Activated CD4-positive, alpha-beta T cell treated with anti-CD3 and anti-CD28 coated beads for 36 hours (primary cell): ENCODE measurements around the gene LSAMP. TPM values are rescaled to one million over a fixed set of nuclear protein-coding genes. Genes with fewer than 3 reads are reported as not detected.

Source experiments
- ATAC-seq: fragments of 200-7000 bp; cut with Tn5 transposase; one replicate; pipeline ENCODE4 v1.10.0; 2021; ENCODE audit warnings: mild to moderate bottlenecking, moderate library complexity
- CTCF ChIA-PET: fragments of 350-600 bp; sonication (Branson Sonifier 250); formaldehyde crosslinking; loops from one replicate; lab custom pipeline; 2021; ENCODE audit warnings: antibody characterized with exemption; lab: Charles Lee
- POLR2A ChIA-PET: fragments of 350-600 bp; sonication (Branson Sonifier 250); formaldehyde crosslinking; loops from one replicate; lab custom pipeline; 2021; ENCODE audit warnings: antibody characterized with exemption, inconsistent platforms; lab: Charles Lee
- DNase-seq: peaks from one replicate; pipeline ENCODE4 v3.0.0-alpha.2; 2020
- H3K27ac Mint-ChIP-seq: one replicate; pipeline ENCODE4 v1.8.0; 2021; ENCODE audit warnings: mixed read lengths
- H3K27me3 Mint-ChIP-seq: one replicate; pipeline ENCODE4 v1.8.0; 2021; ENCODE audit warnings: mixed read lengths
- H3K36me3 Mint-ChIP-seq: one replicate; pipeline ENCODE4 v1.8.0; 2021; ENCODE audit warnings: low read depth, mixed read lengths
- H3K4me1 Mint-ChIP-seq: one replicate; pipeline ENCODE4 v1.8.0; 2021; ENCODE audit warnings: mixed read lengths
- H3K4me3 Mint-ChIP-seq: one replicate; pipeline ENCODE4 v1.8.0; 2021; ENCODE audit warnings: mild to moderate bottlenecking, moderate library complexity, mixed read lengths
- H3K9me3 Mint-ChIP-seq: one replicate; pipeline ENCODE4 v1.8.0; 2021; ENCODE audit warnings: low read depth, mixed read lengths
- intact Hi-C, 2 experiments: fragments of 100-400 bp; cut with DNase I in 1 of 2; cut with micrococcal nuclease in 1 of 2; formaldehyde crosslinking; loops; one replicate each; pipeline versions ENCODE4 v1.14.2 to v1.15.1; 2022 to 2024; cut with DNase I, micrococcal nuclease
- total RNA-seq, 2 experiments: library from RNA; stranded (reverse); gene quantifications; one replicate each; pipeline ENCODE4 v1.2.3, GENCODE V29; 2021

LSAMP gene
- total RNA-seq, 2 experiments from 2014 or later: not detected

GRCh38 chr3:116348216-116348615 is 97.1 kb downstream of the LSAMP start:
- intact Hi-C loops: no loop called here
- ATAC-seq (no peak), DNase-seq (no peak)
- no peaks in the 10 kb centered on the region for H3K27me3 Mint-ChIP-seq
- POLR2A ChIA-PET: no interaction called here
- H3K4me1 Mint-ChIP-seq: no peaks in the 10 kb centered on the region
- no peaks in the 10 kb centered on the region for H3K36me3 Mint-ChIP-seq
- H3K4me3 Mint-ChIP-seq: no peak overlapping the region
- CTCF ChIA-PET: no interaction called here
- H3K27ac Mint-ChIP-seq: no peak overlapping the region
- no peaks in the 10 kb centered on the region for H3K9me3 Mint-ChIP-seq

GRCh38 chr3:116342499-116342898 is 102.8 kb downstream of the LSAMP start:
- Mint-ChIP-seq H3K27ac (no peak overlapping the region), H3K4me3 (no peak overlapping the region), H3K36me3 (no peaks in the 10 kb centered on the region), H3K4me1 (no peaks in the 10 kb centered on the region), H3K9me3 (no peaks in the 10 kb centered on the region), H3K27me3 (no peaks in the 10 kb centered on the region)
- DNase-seq: no peak
- intact Hi-C loops: no loop called here
- POLR2A ChIA-PET: no interaction called here
- CTCF ChIA-PET: no interaction called here
- ATAC-seq: no peak

GRCh38 chr3:116341899-116342298 is 103.4 kb downstream of the LSAMP start:
- intact Hi-C loops: no loop called here
- Mint-ChIP-seq H3K9me3 (peaks cover under 1% of the 10 kb centered on the region), H3K36me3 (no peaks in the 10 kb centered on the region), H3K4me1 (no peaks in the 10 kb centered on the region), H3K4me3 (no peak overlapping the region), H3K27ac (no peak overlapping the region), H3K27me3 (no peaks in the 10 kb centered on the region)
- POLR2A ChIA-PET: no interaction called here
- DNase-seq (no peak), ATAC-seq (no peak)
- CTCF ChIA-PET: no interaction called here

GRCh38 chr3:116341381-116341780 is 103.9 kb downstream of the LSAMP start:
- H3K4me1 Mint-ChIP-seq: no peaks in the 10 kb centered on the region
- intact Hi-C loops: no loop called here
- CTCF ChIA-PET: no interaction called here
- POLR2A ChIA-PET: no interaction called here
- no peaks in the 10 kb centered on the region for H3K27me3 Mint-ChIP-seq
- ATAC-seq (no peak), DNase-seq (no peak)
- no peak overlapping the region for H3K27ac Mint-ChIP-seq
- H3K9me3 Mint-ChIP-seq: peaks cover 1% of the 10 kb centered on the region
- no peak overlapping the region for H3K4me3 Mint-ChIP-seq
- H3K36me3 Mint-ChIP-seq: no peaks in the 10 kb centered on the region

- Mint-ChIP-seq H3K27me3 (no peaks in the 10 kb centered on the region), H3K9me3 (peaks cover 1% of the 10 kb centered on the region), H3K4me3 (no peak overlapping the region), H3K36me3 (no peaks in the 10 kb centered on the region), H3K4me1 (no peaks in the 10 kb centered on the region), H3K27ac (no peak overlapping the region)
- intact Hi-C loops: no loop called here
- CTCF ChIA-PET: no interaction called here
- POLR2A ChIA-PET: no interaction called here
- DNase-seq (no peak), ATAC-seq (no peak)
Observed at GRCh38 chr3:116340680-116341216, 104.5 kb downstream of the LSAMP start.

GRCh38 chr3:116339441-116340028 is 105.8 kb downstream of the LSAMP start:
- intact Hi-C loops: no loop called here
- Mint-ChIP-seq H3K4me1 (no peaks in the 10 kb centered on the region), H3K36me3 (no peaks in the 10 kb centered on the region), H3K27me3 (no peaks in the 10 kb centered on the region), H3K27ac (no peak overlapping the region), H3K4me3 (no peak overlapping the region), H3K9me3 (peaks cover 1% of the 10 kb centered on the region)
- no peak for ATAC-seq
- ChIA-PET CTCF (no interaction called here), POLR2A (no interaction called here)
- DNase-seq: no peak

- Mint-ChIP-seq H3K36me3 (no peaks in the 10 kb centered on the region), H3K27me3 (no peaks in the 10 kb centered on the region), H3K4me1 (no peaks in the 10 kb centered on the region), H3K9me3 (peaks cover 1% of the 10 kb centered on the region), H3K4me3 (no peak overlapping the region), H3K27ac (no peak overlapping the region)
- intact Hi-C loops: no loop called here
- POLR2A ChIA-PET: no interaction called here
- ATAC-seq: no peak
- CTCF ChIA-PET: no interaction called here
- DNase-seq: no peak
Observed at GRCh38 chr3:116338713-116339112, 106.6 kb downstream of the LSAMP start.

- ChIA-PET POLR2A (no interaction called here), CTCF (no interaction called here)
- Mint-ChIP-seq H3K4me1 (no peaks in the 10 kb centered on the region), H3K27ac (no peak overlapping the region), H3K36me3 (no peaks in the 10 kb centered on the region), H3K4me3 (no peak overlapping the region), H3K9me3 (peaks cover 1% of the 10 kb centered on the region), H3K27me3 (no peaks in the 10 kb centered on the region)
- intact Hi-C loops: no loop called here
- ATAC-seq: no peak
- DNase-seq: no peak
Observed at GRCh38 chr3:116337229-116337628, 108.1 kb downstream of the LSAMP start.

- H3K4me3 Mint-ChIP-seq: no peak overlapping the region
- H3K36me3 Mint-ChIP-seq: no peaks in the 10 kb centered on the region
- intact Hi-C loops: no loop called here
- DNase-seq (no peak), ATAC-seq (no peak)
- no peaks in the 10 kb centered on the region for H3K4me1 Mint-ChIP-seq
- H3K27me3 Mint-ChIP-seq: no peaks in the 10 kb centered on the region
- peaks cover 2% of the 10 kb centered on the region for H3K9me3 Mint-ChIP-seq
- no peak overlapping the region for H3K27ac Mint-ChIP-seq
- ChIA-PET POLR2A (no interaction called here), CTCF (no interaction called here)
Observed at GRCh38 chr3:116331380-116331779, 113.9 kb downstream of the LSAMP start.

GRCh38 chr3:116322750-116323375 is 122.4 kb downstream of the LSAMP start:
- Mint-ChIP-seq H3K36me3 (no peaks in the 10 kb centered on the region), H3K4me3 (no peak overlapping the region), H3K27ac (no peak overlapping the region), H3K4me1 (no peaks in the 10 kb centered on the region), H3K27me3 (no peaks in the 10 kb centered on the region), H3K9me3 (peaks cover 4% of the 10 kb centered on the region)
- intact Hi-C loops: no loop called here
- ChIA-PET CTCF (no interaction called here), POLR2A (no interaction called here)
- ATAC-seq (no peak), DNase-seq (no peak)

- Mint-ChIP-seq H3K4me1 (no peaks in the 10 kb centered on the region), H3K9me3 (peaks cover 5% of the 10 kb centered on the region), H3K27ac (no peak overlapping the region), H3K27me3 (no peaks in the 10 kb centered on the region), H3K4me3 (no peak overlapping the region), H3K36me3 (no peaks in the 10 kb centered on the region)
- intact Hi-C loops: no loop called here
- ATAC-seq (no peak), DNase-seq (no peak)
- POLR2A ChIA-PET: no interaction called here
- CTCF ChIA-PET: no interaction called here
Observed at GRCh38 chr3:116318370-116318769, 126.9 kb downstream of the LSAMP start.

- POLR2A ChIA-PET: no interaction called here
Observed at GRCh38 chr3:116316771-116317170, 128.5 kb downstream of the LSAMP start.

More at GRCh38 chr3:116316771-116317170, 128.5 kb downstream of the LSAMP start:
- intact Hi-C loops: no loop called here
- CTCF ChIA-PET: no interaction called here
- peaks cover 1% of the 10 kb centered on the region for H3K9me3 Mint-ChIP-seq
- no peaks in the 10 kb centered on the region for H3K4me1 Mint-ChIP-seq
- H3K36me3 Mint-ChIP-seq: no peaks in the 10 kb centered on the region
- H3K27ac Mint-ChIP-seq: no peak overlapping the region
- DNase-seq (no peak), ATAC-seq (no peak)
- no peak overlapping the region for H3K4me3 Mint-ChIP-seq
- H3K27me3 Mint-ChIP-seq: no peaks in the 10 kb centered on the region
